ENCODE results near the gene CFDP1. TPM values are rescaled to one million over a fixed set of nuclear protein-coding genes. Genes with fewer than 3 reads are reported as not detected.
A peak's percentile ranks its signal among the peaks of the same experiment; 100 is the strongest.
"Not testable (repeated sequence)": the region's sequence is repeated elsewhere in the genome, so short reads cannot be mapped to it uniquely, and the experiment has no call there.

CFDP1 gene
- total RNA-seq, 2 experiments from 2014 or later, result 37.6 to 41.3 TPM

GRCh38 chr16:75281009-75281408 lies 152.3 kb downstream of the CFDP1 start:
- intact Hi-C loops (cut with micrococcal nuclease); POLR2A ChIA-PET; H3K9me3 Mint-ChIP-seq; H3K27ac Mint-ChIP-seq; H3K27me3 Mint-ChIP-seq; H3K4me1 Mint-ChIP-seq (ENCODE audit: low read depth); DNase-seq; CTCF ChIA-PET; H3K36me3 Mint-ChIP-seq; H3K4me3 Mint-ChIP-seq: not testable (repeated sequence)

- Mint-ChIP-seq H3K36me3 (peaks cover 3% of the 10 kb centered on the region), H3K27ac (no peak overlapping the region), H3K4me1 (ENCODE audit: low read depth) (no peaks in the 10 kb centered on the region), H3K9me3 (no peaks in the 10 kb centered on the region), H3K27me3 (peaks cover 5% of the 10 kb centered on the region), H3K4me3 (no peak overlapping the region)
- intact Hi-C loops (cut with micrococcal nuclease), result no loop called here
- ChIA-PET POLR2A (no interaction called here), CTCF (interaction anchor here (1.6 kb wide), 1 partner anchor 47 kb away, joined by 5 read pairs; no protein-coding TSS in a partner anchor)
- no peak for DNase-seq
Measured at GRCh38 chr16:75280331-75280804, 152.9 kb downstream of the CFDP1 start.

- ChIA-PET CTCF (interaction anchor here (0.6 to 1.6 kb wide), 2 partner anchors 29 to 46 kb away, joined by 4 to 5 read pairs; no protein-coding TSS in a partner anchor), POLR2A (no interaction called here)
- Mint-ChIP-seq H3K27ac (no peak overlapping the region), H3K36me3 (peaks cover 3% of the 10 kb centered on the region), H3K27me3 (peaks cover 5% of the 10 kb centered on the region), H3K9me3 (no peaks in the 10 kb centered on the region), H3K4me1 (ENCODE audit: low read depth) (peaks cover 3% of the 10 kb centered on the region), H3K4me3 (no peak overlapping the region)
- DNase-seq, result no peak
- intact Hi-C loops (cut with micrococcal nuclease), result no loop called here
Measured at GRCh38 chr16:75279305-75279704, 154.0 kb downstream of the CFDP1 start.

- Mint-ChIP-seq H3K27ac (no peak overlapping the region), H3K4me1 (ENCODE audit: low read depth) (peaks cover 3% of the 10 kb centered on the region), H3K9me3 (no peaks in the 10 kb centered on the region), H3K27me3 (peaks cover 4% of the 10 kb centered on the region), H3K36me3 (no peaks in the 10 kb centered on the region), H3K4me3 (no peak overlapping the region)
- ChIA-PET POLR2A (no interaction called here), CTCF (no interaction called here)
- DNase-seq, result no peak
- intact Hi-C loops (cut with micrococcal nuclease), result no loop called here
Measured at GRCh38 chr16:75273054-75273925, 160.0 kb downstream of the CFDP1 start.

- H3K9me3 Mint-ChIP-seq; H3K36me3 Mint-ChIP-seq; H3K4me3 Mint-ChIP-seq; DNase-seq; H3K4me1 Mint-ChIP-seq (ENCODE audit: low read depth); CTCF ChIA-PET; H3K27ac Mint-ChIP-seq; H3K27me3 Mint-ChIP-seq; POLR2A ChIA-PET; intact Hi-C loops (cut with micrococcal nuclease): not testable (repeated sequence)
Measured at GRCh38 chr16:75272629-75273028, 160.7 kb downstream of the CFDP1 start.

GRCh38 chr16:75272097-75272551 lies 161.2 kb downstream of the CFDP1 start:
- H3K9me3 Mint-ChIP-seq, result no peaks in the 10 kb centered on the region
- H3K27ac Mint-ChIP-seq, result no peak overlapping the region
- peaks cover 4% of the 10 kb centered on the region for H3K27me3 Mint-ChIP-seq
- H3K36me3 Mint-ChIP-seq, result no peaks in the 10 kb centered on the region
- peaks cover 3% of the 10 kb centered on the region for H3K4me1 Mint-ChIP-seq (ENCODE audit: low read depth)
- ChIA-PET POLR2A (no interaction called here), CTCF (interaction anchor here (1.3 kb wide), 1 partner anchor 38 kb away, joined by 3 read pairs; no protein-coding TSS in a partner anchor)
- intact Hi-C loops (cut with micrococcal nuclease), result no loop called here
- H3K4me3 Mint-ChIP-seq, result no peak overlapping the region
- DNase-seq, result no peak

GRCh38 chr16:75271441-75272096 lies 161.7 kb downstream of the CFDP1 start:
- Mint-ChIP-seq H3K4me3 (no peak overlapping the region), H3K27ac (no peak overlapping the region), H3K27me3 (peaks cover 8% of the 10 kb centered on the region), H3K36me3 (no peaks in the 10 kb centered on the region), H3K9me3 (no peaks in the 10 kb centered on the region), H3K4me1 (ENCODE audit: low read depth) (peaks cover 3% of the 10 kb centered on the region)
- ChIA-PET CTCF (interaction anchor here (1.3 kb wide), 1 partner anchor 38 kb away, joined by 3 read pairs; no protein-coding TSS in a partner anchor), POLR2A (no interaction called here)
- no peak for DNase-seq
- intact Hi-C loops (cut with micrococcal nuclease), result no loop called here

- H3K4me1 Mint-ChIP-seq (ENCODE audit: low read depth); intact Hi-C loops (cut with micrococcal nuclease); DNase-seq; CTCF ChIA-PET; H3K9me3 Mint-ChIP-seq; POLR2A ChIA-PET; H3K27ac Mint-ChIP-seq; H3K36me3 Mint-ChIP-seq; H3K4me3 Mint-ChIP-seq: not testable (repeated sequence)
- peaks cover 17% of the 10 kb centered on the region for H3K27me3 Mint-ChIP-seq
Measured at GRCh38 chr16:75269358-75269757, 163.9 kb downstream of the CFDP1 start.

GRCh38 chr16:75267631-75268264 lies 165.6 kb downstream of the CFDP1 start:
- Mint-ChIP-seq H3K27me3 (peaks cover 31% of the 10 kb centered on the region), H3K27ac (no peak overlapping the region), H3K4me3 (no peak overlapping the region), H3K4me1 (ENCODE audit: low read depth) (peaks cover 6% of the 10 kb centered on the region), H3K36me3 (no peaks in the 10 kb centered on the region), H3K9me3 (no peaks in the 10 kb centered on the region)
- DNase-seq, result no peak
- ChIA-PET CTCF (interaction anchor here (0.8 kb wide), 1 partner anchor 68 kb away, joined by 3 read pairs; no protein-coding TSS in a partner anchor), POLR2A (no interaction called here)
- intact Hi-C loops (cut with micrococcal nuclease), result no loop called here

GRCh38 chr16:75266738-75267630 lies 166.3 kb downstream of the CFDP1 start:
- intact Hi-C loops (cut with micrococcal nuclease), result no loop called here
- POLR2A ChIA-PET, result no interaction called here
- DNase-seq, result no peak
- H3K4me3 Mint-ChIP-seq, result peak overlapping the region; percentile 65
- CTCF ChIA-PET, result no interaction called here
- no peak overlapping the region for H3K27ac Mint-ChIP-seq
- no peaks in the 10 kb centered on the region for H3K36me3 Mint-ChIP-seq
- H3K27me3 Mint-ChIP-seq, result peaks cover 30% of the 10 kb centered on the region
- no peaks in the 10 kb centered on the region for H3K9me3 Mint-ChIP-seq
- H3K4me1 Mint-ChIP-seq (ENCODE audit: low read depth), result peaks cover 6% of the 10 kb centered on the region

GRCh38 chr16:75265911-75266701 lies 167.2 kb downstream of the CFDP1 start:
- Mint-ChIP-seq H3K9me3 (no peaks in the 10 kb centered on the region), H3K27me3 (peaks cover 30% of the 10 kb centered on the region), H3K4me1 (ENCODE audit: low read depth) (peaks cover 6% of the 10 kb centered on the region), H3K36me3 (no peaks in the 10 kb centered on the region), H3K4me3 (peak overlapping the region; percentile 65), H3K27ac (no peak overlapping the region)
- intact Hi-C loops (cut with micrococcal nuclease), result no loop called here
- DNase-seq, result no peak
- ChIA-PET CTCF (no interaction called here), POLR2A (no interaction called here)
